GM12864 (cell line): Measurements from ENCODE around the gene LDLRAD4.

ENCODE experiments used
- DNase-seq: peaks from one replicate; pipeline ENCODE4 v3.0.0-alpha.2; 2011; ENCODE audit warnings: low read depth
- H3K4me3 ChIP-seq: 2 replicates; pipeline ENCODE4 v1.5.1; 2011; ENCODE audit warnings: mild to moderate bottlenecking, low read depth, low read length, control low read depth
- CTCF ChIP-seq: IDR thresholded peaks from 2 replicates; pipeline ENCODE4 v1.5.1; 2011; ENCODE audit warnings: low read depth, mild to moderate bottlenecking, moderate library complexity, low read length, control low read depth, inconsistent platforms; ENCODE audit errors: missing control alignments

LDLRAD4 gene

GRCh38 chr18:13237641-13238040 lies 19.1 kb downstream of the LDLRAD4 start:
- H3K4me3 ChIP-seq, result no peak overlapping the region
- TF ChIP-seq CTCF, result no peak
- no peak for DNase-seq

- DNase-seq, result no peak
- no peak overlapping the region for H3K4me3 ChIP-seq
- no peak for TF ChIP-seq CTCF
These were observed 20.8 kb downstream of the LDLRAD4 start for GRCh38 chr18:13239171-13239956.

GRCh38 chr18:13240060-13240725 lies 21.6 kb downstream of the LDLRAD4 start:
- no peak for TF ChIP-seq CTCF
- DNase-seq, result no peak
- no peak overlapping the region for H3K4me3 ChIP-seq

GRCh38 chr18:13241083-13241892 lies 22.7 kb downstream of the LDLRAD4 start:
- TF ChIP-seq CTCF, result no peak
- DNase-seq, result no peak
- no peak overlapping the region for H3K4me3 ChIP-seq

GRCh38 chr18:13241893-13242175 lies 23.3 kb downstream of the LDLRAD4 start:
- no peak overlapping the region for H3K4me3 ChIP-seq
- no peak for TF ChIP-seq CTCF
- DNase-seq, result no peak

GRCh38 chr18:13242797-13243196 lies 24.2 kb downstream of the LDLRAD4 start:
- DNase-seq, result no peak
- H3K4me3 ChIP-seq, result no peak overlapping the region
- no peak for TF ChIP-seq CTCF
